Measurements from ENCODE around the gene TNFAIP6.
"Not testable (repeated sequence)": the region's sequence is repeated elsewhere in the genome, so short reads cannot be mapped to it uniquely, and the experiment has no call there.

Gene TNFAIP6

DNA sequence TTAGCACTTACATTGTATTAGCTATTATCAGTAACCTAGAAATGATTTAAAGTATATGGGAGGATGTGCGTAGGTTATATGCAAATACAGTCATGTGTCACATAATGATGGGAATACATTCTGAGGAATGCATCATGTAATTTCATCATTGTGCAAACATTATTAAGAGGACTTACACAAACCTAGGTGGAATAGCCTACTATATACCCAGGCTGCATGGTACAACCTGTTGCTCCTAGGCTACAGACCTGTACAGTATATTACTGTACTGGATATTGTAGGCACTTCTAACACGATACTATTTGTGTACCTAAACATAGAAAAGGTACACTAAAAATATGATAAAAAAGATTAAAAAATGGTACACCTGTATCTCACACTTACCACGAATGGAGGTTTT is 60.3 kb downstream of the TNFAIP6 start:
- no peak for DNase-seq (ENCODE audit: low read depth in 3 of 3)

DNA sequence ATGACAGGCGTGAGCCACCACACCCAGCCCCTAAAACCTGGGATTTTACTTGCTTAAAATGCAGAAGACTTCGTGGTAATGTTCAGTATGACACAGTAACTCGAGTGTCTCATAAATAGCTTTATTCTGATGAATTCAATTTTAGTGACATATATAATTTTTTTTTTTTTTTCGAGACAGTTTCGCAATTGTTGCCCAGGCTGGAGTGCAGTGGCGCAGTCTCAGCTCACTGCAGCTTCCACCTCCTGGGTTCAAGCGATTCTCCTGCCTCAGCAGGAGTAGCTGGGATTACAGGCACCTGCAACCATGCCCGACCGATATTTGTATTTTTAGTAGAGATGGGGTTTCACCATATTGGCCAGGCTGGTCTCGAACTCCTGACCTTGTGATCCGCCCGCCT is 64.3 kb downstream of the TNFAIP6 start:
- DNase-seq (ENCODE audit: low read depth in 3 of 3): not testable (repeated sequence)

DNA sequence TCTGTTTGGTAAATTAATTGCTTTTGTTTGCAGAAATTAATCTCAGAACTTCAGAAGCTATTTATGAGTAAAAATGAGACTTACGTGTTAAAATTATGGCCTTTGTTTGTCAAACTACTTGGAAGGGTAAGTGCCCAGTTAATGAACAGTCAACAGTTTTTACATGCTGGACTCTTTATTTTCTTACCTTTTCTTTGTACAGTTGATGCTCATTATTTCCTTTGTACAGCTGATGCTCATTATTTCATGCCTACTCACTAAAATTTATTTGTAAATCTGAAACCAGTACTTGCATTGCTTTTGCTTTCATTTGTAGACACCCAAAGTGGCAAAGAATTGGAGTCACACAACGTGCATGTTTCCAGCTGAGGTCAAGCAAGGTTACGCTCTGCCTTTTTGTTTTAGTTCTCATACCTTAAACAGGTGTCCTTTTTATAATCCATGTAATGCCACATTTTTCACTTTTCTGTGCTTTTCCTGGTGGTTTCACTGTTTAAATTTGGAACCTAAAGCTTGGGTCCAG is 65.6 kb downstream of the TNFAIP6 start:
- DNase-seq (ENCODE audit: low read depth in 3 of 3): no peak

DNA sequence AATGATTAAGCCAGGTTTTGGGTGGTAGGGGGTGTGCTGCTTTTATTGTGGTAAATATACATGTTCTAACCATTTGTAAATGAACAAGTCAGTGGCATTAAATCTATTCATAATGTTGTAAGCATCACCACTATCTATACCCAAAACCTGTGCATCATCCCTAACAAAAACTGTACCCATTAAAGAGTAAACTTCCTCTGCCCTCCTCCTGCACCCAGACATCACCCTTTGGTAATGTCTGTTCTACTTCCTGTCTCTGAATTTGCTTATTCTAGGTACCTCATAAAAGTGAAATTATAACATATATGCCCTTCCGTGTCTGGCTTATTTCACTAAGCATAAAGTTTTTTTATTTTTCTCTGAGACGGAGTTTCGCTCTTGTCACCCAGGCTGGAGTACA is 66.4 kb downstream of the TNFAIP6 start:
- no peak for DNase-seq (ENCODE audit: low read depth in 3 of 3)

Data from stimulated activated CD4-positive, alpha-beta T cell treated with anti-CD3 and anti-CD28 coated beads, TNF-alpha, amount 100 ng/mL, for 48 hours (primary cell).